ENCODE data around the gene CLPTM1L.
"Not testable (repeated sequence)": the region's sequence is repeated elsewhere in the genome, so short reads cannot be mapped to it uniquely, and the experiment has no call there.

The CLPTM1L gene

GRCh38 chr5:1367149-1367548, 22.2 kb upstream of the CLPTM1L start:
- H3K9me3 ChIP-seq (ENCODE audit: low read depth, low read length): no peaks in the 10 kb centered on the region
- no peak overlapping the region for H3K4me3 ChIP-seq
- TF ChIP-seq FOXP2 (optimal IDR thresholded peaks at IDR 0.05; ENCODE audit: control extremely low read depth, extremely low read length, insufficient read depth) (no peak), EZH2 (IDR thresholded peaks at IDR 0.05) (no peak), POLR2AphosphoS5 (IDR thresholded peaks at IDR 0.05; ENCODE audit: borderline replicate concordance, low read depth, low read length) (no peak)
- no peak overlapping the region for H3K27ac ChIP-seq
- H3K36me3 ChIP-seq (ENCODE audit: insufficient read depth, low read length): no peaks in the 10 kb centered on the region
- H3K9ac ChIP-seq (ENCODE audit: insufficient read length): no peak overlapping the region
- no peak for DNase-seq (ENCODE audit: low read depth, low spot score)

DNA sequence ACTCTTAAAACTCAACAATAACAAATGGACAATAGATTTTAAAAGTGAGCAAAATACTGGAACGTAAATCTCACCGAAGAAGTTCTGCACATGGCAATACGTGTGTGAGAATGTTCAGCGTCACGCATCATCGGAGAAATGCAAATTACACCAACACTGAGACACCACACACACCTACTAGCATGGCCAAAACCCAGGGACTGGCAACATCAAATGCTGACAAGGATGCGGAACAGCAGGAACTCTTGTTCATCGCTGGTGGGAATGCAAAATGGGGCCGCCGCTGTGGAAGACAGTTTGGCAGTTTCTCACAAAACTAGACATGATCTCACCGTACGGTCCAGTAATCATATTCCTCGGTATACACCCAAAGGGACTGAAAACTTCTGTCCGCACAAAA, 21.6 kb upstream of the CLPTM1L start:
- Histone ChIP-seq H3K4me3 (no peak overlapping the region), H3K9ac (ENCODE audit: insufficient read length) (no peak overlapping the region), H3K9me3 (ENCODE audit: low read depth, low read length) (no peaks in the 10 kb centered on the region), H3K27ac (no peak overlapping the region), H3K36me3 (ENCODE audit: insufficient read depth, low read length) (no peaks in the 10 kb centered on the region)
- TF ChIP-seq EZH2 (IDR thresholded peaks at IDR 0.05): no peak
- TF ChIP-seq FOXP2 (optimal IDR thresholded peaks at IDR 0.05; ENCODE audit: control extremely low read depth, extremely low read length, insufficient read depth): no peak
- TF ChIP-seq POLR2AphosphoS5 (IDR thresholded peaks at IDR 0.05; ENCODE audit: borderline replicate concordance, low read depth, low read length): no peak
- DNase-seq (ENCODE audit: low read depth, low spot score): no peak

DNA sequence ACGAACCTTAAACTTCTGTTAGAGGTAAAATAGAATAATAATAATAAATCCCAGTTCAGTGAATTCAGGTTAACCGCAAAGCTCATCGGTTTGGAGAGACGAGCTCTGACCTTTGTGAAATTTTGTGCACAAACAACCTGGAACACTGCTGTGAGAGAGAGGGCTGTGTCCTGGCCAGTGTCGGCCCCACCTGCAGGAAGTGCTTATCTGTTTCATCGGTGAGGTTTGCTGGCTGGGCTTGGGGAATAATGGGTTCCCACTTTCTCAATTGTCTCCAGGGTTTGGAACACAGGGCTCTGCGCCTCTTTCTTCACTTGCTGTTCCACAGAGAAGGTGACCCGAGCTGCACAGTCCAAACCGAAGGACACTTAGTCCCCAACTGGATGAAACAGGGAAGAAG, 19.3 kb upstream of the CLPTM1L start:
- H3K4me3 ChIP-seq: no peak overlapping the region
- no peak overlapping the region for H3K9ac ChIP-seq (ENCODE audit: insufficient read length)
- TF ChIP-seq EZH2 (IDR thresholded peaks at IDR 0.05) (no peak), POLR2AphosphoS5 (IDR thresholded peaks at IDR 0.05; ENCODE audit: borderline replicate concordance, low read depth, low read length) (no peak), FOXP2 (optimal IDR thresholded peaks at IDR 0.05; ENCODE audit: control extremely low read depth, extremely low read length, insufficient read depth) (no peak)
- no peaks in the 10 kb centered on the region for H3K9me3 ChIP-seq (ENCODE audit: low read depth, low read length)
- no peaks in the 10 kb centered on the region for H3K36me3 ChIP-seq (ENCODE audit: insufficient read depth, low read length)
- DNase-seq (ENCODE audit: low read depth, low spot score): no peak
- no peak overlapping the region for H3K27ac ChIP-seq

- TF ChIP-seq FOXP2 (optimal IDR thresholded peaks at IDR 0.05; ENCODE audit: control extremely low read depth, extremely low read length, insufficient read depth) (no peak), POLR2AphosphoS5 (IDR thresholded peaks at IDR 0.05; ENCODE audit: borderline replicate concordance, low read depth, low read length) (no peak), EZH2 (IDR thresholded peaks at IDR 0.05) (no peak)
- Histone ChIP-seq H3K9me3 (ENCODE audit: low read depth, low read length) (no peaks in the 10 kb centered on the region), H3K9ac (ENCODE audit: insufficient read length) (no peak overlapping the region), H3K4me3 (no peak overlapping the region), H3K36me3 (ENCODE audit: insufficient read depth, low read length) (no peaks in the 10 kb centered on the region), H3K27ac (no peak overlapping the region)
- no peak for DNase-seq (ENCODE audit: low read depth, low spot score)
Observed at GRCh38 chr5:1363581-1363980, 18.7 kb upstream of the CLPTM1L start.

DNA sequence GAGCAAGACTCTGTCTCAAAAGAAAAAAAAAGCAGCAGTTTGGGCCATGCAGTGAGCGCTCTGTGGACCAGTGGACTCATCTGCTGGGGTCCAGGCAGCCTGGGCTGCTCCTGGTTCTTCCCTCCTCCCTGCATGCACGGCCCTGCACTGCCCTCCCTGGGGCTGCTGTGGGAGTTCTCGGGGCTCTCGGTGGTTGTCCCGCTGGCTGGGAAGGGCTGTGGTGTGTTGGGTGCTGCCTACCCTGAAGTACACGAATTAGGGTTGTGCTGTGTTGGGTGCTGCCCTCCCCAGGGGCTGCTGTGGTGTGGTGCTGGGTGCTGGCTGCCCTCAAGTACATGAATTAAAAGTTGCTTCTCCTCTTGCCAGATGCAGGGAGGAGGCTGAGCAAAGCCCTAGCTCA, 18.3 kb upstream of the CLPTM1L start:
- no peak overlapping the region for H3K9ac ChIP-seq (ENCODE audit: insufficient read length)
- no peaks in the 10 kb centered on the region for H3K36me3 ChIP-seq (ENCODE audit: insufficient read depth, low read length)
- H3K27ac ChIP-seq: no peak overlapping the region
- TF ChIP-seq FOXP2 (optimal IDR thresholded peaks at IDR 0.05; ENCODE audit: control extremely low read depth, extremely low read length, insufficient read depth) (no peak), EZH2 (IDR thresholded peaks at IDR 0.05) (no peak), POLR2AphosphoS5 (IDR thresholded peaks at IDR 0.05; ENCODE audit: borderline replicate concordance, low read depth, low read length) (no peak)
- no peak for DNase-seq (ENCODE audit: low read depth, low spot score)
- H3K4me3 ChIP-seq: no peak overlapping the region
- H3K9me3 ChIP-seq (ENCODE audit: low read depth, low read length): no peaks in the 10 kb centered on the region

DNA sequence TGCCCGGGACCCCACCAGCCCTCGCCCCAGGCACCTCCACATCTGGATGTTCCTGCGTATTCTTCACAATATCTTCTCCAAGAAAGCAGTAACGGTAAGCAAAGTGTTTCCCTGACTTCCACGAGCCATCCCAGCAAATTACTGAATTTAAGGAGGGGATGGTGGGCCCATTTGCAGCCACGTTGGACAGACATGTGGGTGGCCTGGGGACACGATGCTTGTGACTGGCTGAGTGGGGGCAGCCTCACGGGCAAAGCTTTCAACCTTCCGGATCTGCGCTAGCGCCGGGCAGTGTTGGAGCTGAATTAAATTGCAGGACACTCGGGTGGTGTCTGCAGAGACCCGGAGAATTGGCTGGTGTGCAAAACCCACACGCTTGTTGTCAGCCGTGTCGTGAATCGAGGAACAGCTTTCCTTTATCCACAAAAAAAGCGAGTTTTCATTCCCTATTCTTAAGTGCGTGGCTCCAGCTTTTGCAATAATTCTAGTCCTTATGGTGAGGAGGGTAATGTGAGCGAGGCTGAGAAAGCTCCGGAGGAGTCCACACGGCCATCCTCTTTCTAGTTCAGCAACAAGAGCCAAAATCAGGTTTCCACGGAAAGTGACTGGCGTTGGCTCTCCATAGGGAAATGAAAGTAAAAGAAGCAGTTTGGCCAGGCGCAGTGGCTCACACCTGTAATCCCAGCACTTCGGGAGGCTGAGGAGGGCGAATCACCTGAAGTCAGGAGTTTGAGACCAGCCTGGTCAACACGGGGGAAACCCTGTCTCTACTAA, 17.5 kb upstream of the CLPTM1L start:
- Histone ChIP-seq H3K9ac (ENCODE audit: insufficient read length) (no peak overlapping the region), H3K9me3 (ENCODE audit: low read depth, low read length) (no peaks in the 10 kb centered on the region), H3K4me3 (no peak overlapping the region), H3K27ac (no peak overlapping the region), H3K36me3 (ENCODE audit: insufficient read depth, low read length) (no peaks in the 10 kb centered on the region)
- TF ChIP-seq POLR2AphosphoS5 (IDR thresholded peaks at IDR 0.05; ENCODE audit: borderline replicate concordance, low read depth, low read length) (no peak), FOXP2 (optimal IDR thresholded peaks at IDR 0.05; ENCODE audit: control extremely low read depth, extremely low read length, insufficient read depth) (no peak), EZH2 (IDR thresholded peaks at IDR 0.05) (no peak)
- no peak for DNase-seq (ENCODE audit: low read depth, low spot score)

- no peaks in the 10 kb centered on the region for H3K36me3 ChIP-seq (ENCODE audit: insufficient read depth, low read length)
- TF ChIP-seq FOXP2 (optimal IDR thresholded peaks at IDR 0.05; ENCODE audit: control extremely low read depth, extremely low read length, insufficient read depth) (no peak), POLR2AphosphoS5 (IDR thresholded peaks at IDR 0.05; ENCODE audit: borderline replicate concordance, low read depth, low read length) (no peak)
- DNase-seq (ENCODE audit: low read depth, low spot score): no peak
- no peak overlapping the region for H3K27ac ChIP-seq
- H3K9me3 ChIP-seq (ENCODE audit: low read depth, low read length): no peaks in the 10 kb centered on the region
- no peak overlapping the region for H3K9ac ChIP-seq (ENCODE audit: insufficient read length)
- H3K4me3 ChIP-seq: no peak overlapping the region
Observed at GRCh38 chr5:1360861-1361260, 16.0 kb upstream of the CLPTM1L start.

DNA sequence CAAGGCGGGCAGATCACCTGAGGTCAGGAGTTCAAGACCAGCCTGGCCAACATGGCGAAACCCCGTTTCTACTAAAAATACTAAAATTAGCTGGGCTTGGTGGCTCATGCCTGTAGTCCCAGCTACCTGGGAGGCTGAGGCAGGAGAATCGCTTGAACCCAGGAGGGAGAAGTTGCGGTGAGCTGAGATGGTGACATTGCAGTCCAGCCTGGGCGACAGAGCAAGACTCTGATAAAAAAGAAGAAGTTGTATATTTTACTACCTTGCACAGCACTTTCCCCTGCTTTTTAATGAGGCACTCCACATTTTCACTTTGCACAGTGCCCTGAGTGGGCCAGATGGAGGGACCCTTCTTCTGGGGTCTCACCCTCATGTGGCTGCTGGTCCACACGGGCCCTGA, 15.5 kb upstream of the CLPTM1L start:
- H3K36me3 ChIP-seq (ENCODE audit: insufficient read depth, low read length); H3K27ac ChIP-seq; DNase-seq (ENCODE audit: low read depth, low spot score); H3K9me3 ChIP-seq (ENCODE audit: low read depth, low read length); H3K4me3 ChIP-seq; H3K9ac ChIP-seq (ENCODE audit: insufficient read length): not testable (repeated sequence)

DNA sequence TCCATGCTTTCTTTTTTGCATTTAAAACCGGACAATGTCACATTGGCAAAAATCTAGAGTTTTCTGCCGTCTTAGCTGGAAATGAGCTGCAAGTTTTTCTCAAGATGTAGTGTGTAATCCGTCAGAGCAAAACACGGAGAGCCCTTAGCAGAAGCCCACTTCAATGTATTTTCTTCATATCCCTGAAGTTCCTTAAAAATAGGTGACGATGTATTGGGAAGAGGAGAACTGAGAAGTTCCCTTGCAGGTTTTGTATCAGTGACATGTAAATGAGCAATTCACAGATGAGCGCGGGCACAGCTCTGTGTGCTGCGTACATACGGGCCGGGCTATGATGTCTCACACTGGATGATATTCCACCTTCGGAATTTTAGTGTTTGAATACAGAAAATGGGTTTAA, 14.8 kb upstream of the CLPTM1L start:
- H3K9ac ChIP-seq (ENCODE audit: insufficient read length): no peak overlapping the region
- no peaks in the 10 kb centered on the region for H3K36me3 ChIP-seq (ENCODE audit: insufficient read depth, low read length)
- H3K27ac ChIP-seq: no peak overlapping the region
- no peak for DNase-seq (ENCODE audit: low read depth, low spot score)
- TF ChIP-seq POLR2AphosphoS5 (IDR thresholded peaks at IDR 0.05; ENCODE audit: borderline replicate concordance, low read depth, low read length) (no peak), EZH2 (IDR thresholded peaks at IDR 0.05) (peak; percentile 93)
- no peak overlapping the region for H3K4me3 ChIP-seq
- H3K9me3 ChIP-seq (ENCODE audit: low read depth, low read length): no peaks in the 10 kb centered on the region
